Stromal cell of bone marrow (primary cell): ENCODE data around the gene KATNAL1.

Experiments
- DNase-seq: peaks from one replicate; pipeline ENCODE4 v3.0.0-alpha.2; 2012; ENCODE audit warnings: low read depth

Gene KATNAL1

GRCh38 chr13:30163441-30163840, 143.9 kb downstream of the KATNAL1 start:
- DNase-seq, result no peak

DNA sequence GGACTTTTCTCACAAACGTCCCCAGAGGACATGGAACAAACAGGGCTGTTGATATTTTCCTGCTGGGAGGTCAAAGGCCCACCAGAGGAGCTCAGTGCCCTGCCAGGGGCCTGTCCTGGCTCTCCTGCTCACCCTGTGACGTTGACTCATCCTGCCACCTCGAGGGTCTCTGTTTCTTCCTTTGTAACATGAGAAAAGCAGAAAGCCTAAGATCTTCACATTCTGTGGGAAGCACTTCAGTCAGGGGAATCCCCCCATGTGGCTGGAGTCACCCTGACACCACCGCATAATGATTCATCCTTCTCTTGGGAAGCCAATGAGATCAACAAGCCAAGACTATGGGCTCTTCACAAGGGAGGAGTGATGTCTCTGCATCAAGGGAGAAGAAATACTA, 147.9 kb downstream of the KATNAL1 start:
- peak; percentile 78 for DNase-seq

DNA sequence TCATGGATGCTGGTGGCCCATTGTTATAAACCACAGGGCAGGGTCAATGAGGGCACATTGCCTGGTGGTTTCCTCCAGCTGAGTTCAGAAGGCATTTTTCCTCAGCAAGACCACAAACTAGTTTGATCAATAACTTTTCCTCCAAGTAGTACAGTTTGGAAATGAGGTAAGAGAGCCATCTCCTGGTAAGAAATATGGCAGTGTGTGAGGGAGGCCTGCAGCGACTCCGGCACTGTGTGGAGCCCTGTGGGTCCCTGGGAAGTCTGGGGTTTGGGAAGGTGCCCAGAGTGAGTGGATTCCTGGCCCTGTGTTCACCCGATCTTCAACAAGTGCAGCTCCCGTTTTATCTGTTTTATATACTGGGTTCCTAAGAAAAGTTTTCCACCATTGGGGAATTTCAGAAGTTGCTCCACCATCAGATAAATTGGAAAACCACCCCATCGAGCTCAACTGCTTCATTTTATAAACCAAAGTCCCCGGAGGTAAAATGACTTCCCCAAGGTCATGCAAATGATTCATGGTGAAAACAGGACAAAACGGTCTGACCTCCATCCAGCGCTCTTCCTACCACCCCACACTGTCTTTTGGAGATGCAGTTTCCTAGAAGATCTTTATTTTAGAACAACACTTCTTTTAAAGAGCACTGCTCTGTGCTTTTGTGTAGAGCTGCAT, 148.4 kb downstream of the KATNAL1 start:
- peak; percentile 88 for DNase-seq

DNA sequence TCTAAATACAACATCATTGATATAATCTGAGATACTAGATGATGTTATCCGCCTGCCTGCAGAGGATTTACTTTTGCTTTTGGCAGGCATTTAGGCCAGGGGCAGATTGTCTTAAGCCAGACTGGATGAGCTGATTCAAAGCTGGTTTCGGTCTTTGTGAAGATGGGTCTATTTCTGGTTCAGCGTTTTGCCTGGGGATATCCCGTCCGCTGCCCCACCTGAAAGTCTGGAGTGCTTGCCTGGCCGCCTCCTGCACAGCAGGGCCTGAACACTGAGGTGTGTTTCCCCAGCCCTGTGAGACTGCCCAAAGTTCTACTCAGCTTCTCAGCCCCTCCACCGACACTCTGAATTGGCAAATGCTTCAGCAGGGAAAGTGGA, 149.7 kb downstream of the KATNAL1 start:
- no peak for DNase-seq

GRCh38 chr13:30156826-30157615, 150.3 kb downstream of the KATNAL1 start:
- no peak for DNase-seq

DNA sequence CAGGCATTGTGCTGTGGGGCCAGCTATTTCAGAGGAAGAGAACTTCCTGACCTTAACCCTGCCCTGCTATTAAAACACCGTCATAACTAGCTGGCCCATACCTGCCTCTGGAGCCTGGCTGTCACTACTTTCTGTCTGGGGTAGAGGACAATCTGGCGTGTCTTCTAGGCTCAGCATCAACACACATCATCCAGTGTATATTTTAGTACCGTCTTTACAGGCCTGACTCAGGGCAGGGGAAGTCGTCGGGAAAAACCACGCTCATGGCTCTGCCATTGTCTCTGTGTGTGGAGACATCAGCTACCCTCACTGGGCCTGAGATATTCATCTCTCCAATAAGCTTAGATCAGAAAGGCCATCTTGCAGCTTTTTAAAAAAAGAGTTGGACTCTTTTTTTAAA, 151.1 kb downstream of the KATNAL1 start:
- DNase-seq, result no peak

GRCh38 chr13:30154931-30155330, 152.4 kb downstream of the KATNAL1 start:
- no peak for DNase-seq

DNA sequence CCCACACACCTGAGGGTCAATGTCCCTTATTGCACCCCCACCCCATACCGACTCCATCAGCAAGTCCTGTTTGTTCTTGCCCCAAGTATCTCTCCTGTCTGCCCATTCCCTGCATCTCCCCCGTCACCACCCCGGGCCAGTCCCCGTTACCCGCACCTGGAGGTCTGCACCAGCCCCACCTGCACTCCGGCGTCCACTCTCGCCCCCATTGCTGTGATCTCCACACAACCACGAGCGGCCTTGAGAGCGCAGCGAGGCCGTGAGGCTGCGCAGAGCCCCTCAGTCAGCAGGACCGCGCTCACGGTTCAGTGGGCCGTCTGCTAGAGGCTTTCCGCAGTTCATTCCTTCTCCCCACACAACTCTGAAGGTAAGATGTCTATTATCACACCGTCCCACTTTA, 152.8 kb downstream of the KATNAL1 start:
- no peak for DNase-seq

DNA sequence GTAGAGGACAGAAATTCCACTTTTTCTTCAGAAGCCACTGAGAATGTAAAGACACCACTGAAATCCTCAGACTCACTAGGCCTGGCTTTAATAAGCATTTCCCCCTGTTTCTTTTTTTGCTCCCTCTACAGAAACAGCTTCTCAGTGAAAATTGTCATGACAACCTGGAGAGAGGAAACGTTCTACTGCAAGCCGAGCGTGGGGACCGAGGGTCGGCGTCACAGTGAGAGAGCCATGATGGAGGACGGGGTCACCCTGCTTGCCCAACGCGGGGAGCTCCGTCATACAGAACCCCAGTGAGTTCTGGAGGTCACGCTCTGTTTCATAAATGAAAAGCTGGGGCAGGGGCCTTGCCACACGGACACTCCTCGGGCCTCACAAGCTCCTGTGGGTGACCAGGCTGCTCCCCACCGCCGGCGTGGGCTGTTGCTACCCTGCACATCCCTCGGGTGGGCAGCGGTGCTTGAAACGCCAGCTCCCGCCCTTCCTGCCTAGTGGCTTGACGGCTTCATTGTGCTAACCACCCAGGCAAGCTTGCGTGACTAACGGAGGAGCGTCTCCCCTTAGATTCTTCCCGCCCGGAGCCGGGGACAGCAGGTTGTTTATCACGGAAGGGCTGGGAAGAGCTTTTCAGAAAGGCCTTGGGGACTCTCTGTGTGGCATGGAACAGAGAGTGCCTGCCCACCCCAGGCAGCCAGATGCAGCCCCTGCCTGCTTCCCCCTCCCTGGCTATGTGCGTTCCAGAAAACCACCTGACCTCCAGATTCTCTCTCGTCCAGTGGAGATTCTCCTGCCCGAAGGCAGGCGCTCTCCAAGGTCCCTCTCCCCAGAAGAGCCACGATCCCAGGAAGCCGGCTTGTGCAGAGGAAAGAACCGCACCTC, 153.6 kb downstream of the KATNAL1 start:
- DNase-seq, result no peak
